Measurements from ENCODE around the gene GRIK2. TPM values are rescaled to one million over a fixed set of nuclear protein-coding genes. Genes with fewer than 3 reads are reported as not detected.

The GRIK2 gene
- total RNA-seq, 2 donors from 2014 or later: 5.0 to 12.6 TPM

DNA sequence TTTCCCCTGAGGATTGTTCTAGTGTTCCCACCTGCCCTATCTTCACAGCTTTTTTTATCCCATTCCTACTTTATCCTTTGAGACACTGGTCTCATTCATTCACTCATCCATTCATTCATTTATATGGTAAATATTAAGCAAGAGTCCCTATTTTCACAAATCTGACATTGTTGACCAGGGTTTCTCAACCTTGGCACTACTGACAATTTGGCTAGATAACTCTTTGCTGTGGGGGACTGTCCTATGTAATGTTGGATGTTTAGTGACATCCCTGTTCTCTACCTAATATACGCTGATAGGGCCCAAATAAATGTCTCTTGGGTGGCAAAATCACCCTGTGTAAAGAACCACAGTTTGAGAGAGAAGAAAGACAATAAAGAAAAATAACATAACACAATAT, 345.0 kb downstream of the GRIK2 start:
- ATAC-seq (no peak), DNase-seq (no peak)
- intact Hi-C loops (cut with DNase I): no loop called here

DNA sequence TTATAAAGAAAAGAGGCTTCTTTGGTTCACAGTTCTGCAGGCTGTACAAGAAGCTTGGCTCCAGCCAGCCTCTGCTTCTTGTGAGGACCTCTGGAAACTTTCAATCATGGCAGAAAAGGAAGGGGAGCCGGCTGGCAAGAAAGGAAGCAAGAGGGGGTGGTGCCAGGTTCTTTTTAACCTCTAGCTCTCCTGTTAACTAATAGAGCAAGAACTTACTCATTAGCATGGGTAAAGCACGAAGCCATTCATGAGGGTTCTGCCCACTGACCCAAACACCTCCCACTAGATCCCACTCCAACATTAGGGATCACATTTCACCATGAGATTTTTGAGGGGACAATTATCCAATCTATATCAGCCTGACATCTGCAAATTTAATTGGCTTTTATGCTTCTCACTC, 347.1 kb downstream of the GRIK2 start:
- DNase-seq (no peak), ATAC-seq (no peak)
- intact Hi-C loops (cut with DNase I): no loop called here

DNA sequence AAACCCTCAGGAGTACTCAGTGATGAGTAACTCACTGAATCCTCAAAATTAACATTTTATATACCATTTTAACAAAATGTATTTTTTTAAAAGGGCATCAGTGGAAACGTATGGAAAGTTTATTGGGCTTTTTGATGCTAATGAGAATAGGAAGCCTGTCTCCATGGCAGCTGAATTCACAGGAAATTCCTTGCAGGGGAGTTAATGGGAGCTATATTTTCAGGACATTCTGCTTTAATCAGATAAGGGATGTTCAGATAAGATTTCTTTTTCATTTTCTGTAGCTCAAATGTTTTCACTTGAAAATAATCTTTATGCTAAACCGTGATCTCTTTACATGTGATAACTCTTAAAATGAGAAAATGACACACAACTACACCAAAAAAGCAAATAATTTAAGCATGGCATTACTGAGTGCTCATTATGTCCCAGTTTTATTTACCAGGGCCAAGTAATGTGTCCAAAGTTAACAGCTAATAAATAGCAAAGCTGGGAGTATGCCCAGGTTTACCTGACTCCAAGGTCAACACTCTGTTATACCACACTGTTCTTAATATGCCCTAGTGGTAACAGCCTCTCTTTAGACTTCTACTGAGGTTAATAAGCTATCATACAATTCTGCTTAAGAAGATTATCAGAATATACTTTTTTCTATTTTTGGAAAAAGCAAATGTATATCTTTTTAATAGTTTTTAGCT, 348.1 kb downstream of the GRIK2 start:
- DNase-seq (no peak), ATAC-seq (peak in 1 of 2 donors; percentile 61)
- intact Hi-C loops (cut with DNase I): no loop called here

DNA sequence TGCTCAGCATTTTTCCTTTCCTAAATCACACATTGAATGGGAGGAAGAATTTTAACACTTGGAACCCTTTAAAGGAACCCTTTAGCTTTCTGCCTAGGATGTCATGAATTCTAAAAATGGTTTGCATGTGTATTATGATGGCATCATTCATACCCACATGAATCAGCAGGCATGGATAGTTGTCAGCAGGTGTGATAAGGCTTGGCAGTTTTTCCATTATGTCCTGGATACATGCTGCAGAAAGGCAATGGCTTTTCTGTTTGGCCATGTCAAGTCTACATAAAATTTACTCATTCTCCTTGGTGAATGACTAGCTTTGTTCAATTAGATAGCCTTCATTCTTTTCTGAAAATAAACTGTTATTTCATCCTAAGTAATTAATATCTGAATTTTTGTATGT, 353.7 kb downstream of the GRIK2 start:
- DNase-seq (no peak), ATAC-seq (peak; percentile 27 to 92)
- intact Hi-C loops (cut with DNase I): no loop called here

DNA sequence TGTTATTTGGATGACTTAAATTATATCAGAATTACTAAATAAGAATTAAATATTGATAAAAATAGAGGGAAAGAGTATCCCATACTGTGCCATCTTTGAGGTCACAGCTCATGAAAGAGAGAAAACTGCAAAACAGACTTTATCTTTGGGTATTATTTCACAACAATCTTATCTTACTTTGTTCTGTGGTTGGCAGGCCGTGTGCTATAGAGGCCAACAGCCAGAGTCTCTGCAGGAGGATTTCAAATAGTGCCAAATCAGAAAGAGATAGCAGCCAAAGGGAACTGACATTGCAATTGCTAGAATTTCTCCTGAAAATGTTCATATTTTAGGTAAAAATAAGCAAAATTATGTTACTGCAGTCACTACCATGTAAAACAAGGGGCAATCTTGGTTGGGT, 354.2 kb downstream of the GRIK2 start:
- DNase-seq (no peak), ATAC-seq (peak; percentile 84 to 87)
- intact Hi-C loops (cut with DNase I): no loop called here

DNA sequence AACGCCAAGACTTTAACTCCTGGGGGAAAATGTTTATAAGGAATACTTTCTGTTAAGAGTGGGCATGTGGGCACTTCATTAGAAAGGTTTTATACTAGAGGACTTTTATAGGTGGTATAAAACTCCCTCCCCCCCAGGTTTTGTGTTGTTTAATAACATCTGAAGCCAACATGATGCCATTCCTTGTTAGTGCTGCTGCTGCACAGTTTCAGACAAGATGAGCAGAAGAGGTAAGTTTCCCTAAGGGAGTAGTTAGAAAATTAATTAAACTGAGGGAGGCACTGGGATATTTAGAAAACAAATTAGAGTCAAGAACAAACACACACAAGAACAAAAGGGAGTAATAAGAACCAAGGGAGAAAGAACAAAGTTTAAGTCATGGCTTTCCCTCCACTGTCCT, 362.4 kb downstream of the GRIK2 start:
- intact Hi-C loops (cut with DNase I): no loop called here
- DNase-seq (no peak), ATAC-seq (no peak)

DNA sequence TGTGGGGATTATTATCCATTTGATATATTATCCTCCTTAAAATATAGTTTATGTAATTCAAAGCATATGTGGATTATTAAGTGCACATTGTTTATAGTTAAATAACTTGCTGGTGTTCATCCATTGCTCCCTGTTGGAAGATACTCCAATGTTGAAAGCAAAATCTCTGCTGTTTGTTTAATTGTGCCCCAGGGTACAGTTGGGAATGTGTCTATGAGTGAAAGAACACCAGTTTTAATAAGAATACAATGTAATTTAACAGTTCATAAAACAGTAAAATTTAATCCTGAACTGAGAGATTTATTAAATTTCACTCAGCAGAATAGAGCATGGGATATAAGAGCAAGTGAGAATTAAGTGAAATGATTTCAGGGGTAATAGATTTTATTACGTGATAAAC, 364.9 kb downstream of the GRIK2 start:
- DNase-seq (no peak), ATAC-seq (no peak)
- intact Hi-C loops (cut with DNase I): no loop called here

DNA sequence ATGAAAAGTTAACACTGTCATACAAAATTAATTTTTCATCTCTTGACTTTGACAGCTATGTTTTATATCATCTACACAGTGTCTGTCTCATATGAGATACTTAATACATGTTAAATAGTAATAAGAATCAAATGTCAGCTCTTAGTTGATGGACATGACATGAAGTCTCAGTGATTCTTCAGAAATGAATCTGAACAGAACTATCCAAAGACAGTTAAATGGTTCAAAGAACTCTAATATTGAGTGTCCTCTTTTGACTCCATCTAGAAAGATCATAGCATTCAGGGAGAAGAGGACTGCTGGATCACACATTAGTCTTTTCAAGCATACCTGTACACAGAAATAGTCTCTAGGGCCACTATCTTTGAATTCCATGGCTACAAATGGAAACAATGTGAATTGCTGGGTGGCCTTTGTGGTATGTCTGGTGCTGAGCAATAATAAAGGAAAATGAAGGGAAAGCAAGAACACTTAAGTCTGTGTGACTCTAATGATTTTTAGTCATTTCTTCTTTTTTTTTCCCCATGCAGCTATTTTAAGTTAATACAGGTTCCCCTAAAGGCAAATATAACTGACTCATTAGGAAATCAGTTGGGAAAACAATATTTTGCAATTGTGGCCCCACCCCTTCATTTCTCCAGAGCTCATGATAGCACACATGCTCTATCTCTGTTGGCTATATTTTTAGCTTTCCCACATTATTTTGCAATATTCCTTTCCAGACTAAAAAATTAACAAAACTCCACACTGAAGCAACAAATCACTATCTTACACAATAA, 367.5 kb downstream of the GRIK2 start:
- intact Hi-C loops (cut with DNase I): no loop called here
- peak; percentile 84 to 91 for ATAC-seq

DNA sequence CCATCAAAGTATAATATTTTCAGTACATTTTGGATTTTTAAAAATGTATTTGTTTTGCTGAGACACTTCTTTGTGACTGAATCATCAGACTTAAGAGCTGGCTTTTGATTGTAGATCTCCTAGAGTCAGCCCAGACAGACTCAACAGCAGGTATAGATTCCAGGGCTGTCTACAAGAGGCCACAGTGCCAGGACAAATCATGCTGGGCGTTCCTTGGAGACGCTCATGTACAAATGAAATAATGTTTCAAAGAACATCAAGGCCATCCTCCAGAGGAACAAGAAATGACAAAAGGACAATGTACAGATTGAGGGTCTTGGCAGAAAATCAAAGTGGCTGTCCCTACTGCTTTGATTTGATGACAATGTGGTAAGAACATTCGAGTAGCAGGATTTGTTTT, 369.3 kb downstream of the GRIK2 start:
- ATAC-seq (no peak), DNase-seq (no peak)
- intact Hi-C loops (cut with DNase I): no loop called here

More for the DNA sequence above, 367.5 kb downstream of the GRIK2 start:
- DNase-seq: no peak

DNA sequence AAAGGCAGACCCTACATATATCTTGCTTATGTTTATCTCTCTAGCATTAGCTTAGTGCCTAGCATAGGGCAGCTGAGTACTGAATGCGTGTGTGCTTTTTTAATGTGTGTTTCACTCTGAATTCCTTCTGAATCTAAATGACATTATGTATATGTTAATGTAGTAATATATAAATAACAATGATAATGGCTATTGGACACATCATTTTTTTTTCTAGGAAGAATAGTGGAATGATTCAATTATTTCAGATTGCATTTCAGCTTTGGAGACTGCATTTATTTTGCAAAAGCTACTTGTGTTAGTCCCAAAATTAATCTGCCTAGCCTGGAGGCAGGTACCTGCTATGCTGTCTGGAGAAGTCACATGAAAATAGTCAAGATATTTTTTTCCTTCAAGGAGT, 371.8 kb downstream of the GRIK2 start:
- intact Hi-C loops (cut with DNase I): no loop called here
- ATAC-seq: no peak
- DNase-seq: no peak

DNA sequence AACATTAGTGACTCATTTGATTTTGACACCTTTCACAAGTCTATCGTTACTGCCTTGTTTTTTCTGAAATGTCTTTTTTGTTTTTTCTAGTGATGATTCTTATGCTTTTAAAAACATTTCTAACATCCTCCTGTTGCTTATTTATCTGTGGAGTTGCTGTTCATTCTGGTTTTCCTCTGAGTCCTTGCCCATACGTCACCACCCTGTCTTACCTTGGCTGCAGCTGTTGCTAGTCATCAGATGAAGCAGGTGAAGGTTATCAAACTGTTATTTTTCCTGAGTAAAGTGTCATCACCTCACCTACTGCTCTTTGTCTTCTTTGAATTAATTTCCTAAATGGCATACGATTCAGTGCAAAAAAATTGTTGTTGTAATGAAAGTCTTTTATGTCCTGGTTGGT, 376.6 kb downstream of the GRIK2 start:
- intact Hi-C loops (cut with DNase I): no loop called here
- DNase-seq: no peak
- peak in 1 of 2 donors; percentile 80 for ATAC-seq

DNA sequence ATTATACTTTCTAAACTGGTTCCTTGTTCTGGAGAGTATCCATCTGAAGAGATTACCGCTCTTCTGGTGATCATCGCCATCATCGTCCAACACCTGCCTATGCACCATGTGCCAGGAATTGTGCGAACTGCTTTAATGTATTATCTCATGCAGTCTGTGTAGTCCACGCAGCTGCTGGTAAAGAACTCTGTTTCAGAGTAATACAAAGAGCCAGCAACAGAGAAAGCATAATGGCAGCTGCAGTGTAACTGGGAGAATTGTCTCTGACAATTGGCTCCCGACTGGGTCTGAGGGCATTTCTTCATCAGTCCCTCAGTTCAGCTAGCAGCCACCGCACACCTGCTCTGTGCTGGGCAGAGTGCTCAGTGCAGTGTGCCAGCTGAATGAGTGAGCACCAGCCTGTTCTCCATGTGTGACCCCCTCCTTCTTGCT, 383.4 kb downstream of the GRIK2 start:
- no peak for DNase-seq
- peak; percentile 12 to 21 for ATAC-seq
- intact Hi-C loops (cut with DNase I): no loop called here

DNA sequence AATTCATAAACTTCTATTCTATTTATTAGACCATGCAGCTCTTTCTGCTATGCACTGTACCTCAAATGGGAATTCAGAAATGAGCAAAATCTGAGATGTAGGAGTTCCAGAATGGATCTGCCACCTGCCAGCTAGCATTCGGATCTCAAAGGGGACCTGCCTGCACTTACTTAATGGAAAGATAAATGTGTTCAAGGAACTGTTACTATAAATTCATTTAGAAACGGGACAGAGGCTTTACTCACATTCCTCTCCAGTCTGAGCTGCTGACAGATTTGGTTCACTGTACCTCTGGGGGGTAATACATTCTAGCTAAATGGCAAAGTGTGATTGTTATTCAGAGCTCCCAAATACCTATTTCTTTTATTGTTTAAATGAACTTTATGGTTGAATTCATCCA, 384.1 kb downstream of the GRIK2 start:
- intact Hi-C loops (cut with DNase I): no loop called here
- no peak for ATAC-seq
- no peak for DNase-seq

DNA sequence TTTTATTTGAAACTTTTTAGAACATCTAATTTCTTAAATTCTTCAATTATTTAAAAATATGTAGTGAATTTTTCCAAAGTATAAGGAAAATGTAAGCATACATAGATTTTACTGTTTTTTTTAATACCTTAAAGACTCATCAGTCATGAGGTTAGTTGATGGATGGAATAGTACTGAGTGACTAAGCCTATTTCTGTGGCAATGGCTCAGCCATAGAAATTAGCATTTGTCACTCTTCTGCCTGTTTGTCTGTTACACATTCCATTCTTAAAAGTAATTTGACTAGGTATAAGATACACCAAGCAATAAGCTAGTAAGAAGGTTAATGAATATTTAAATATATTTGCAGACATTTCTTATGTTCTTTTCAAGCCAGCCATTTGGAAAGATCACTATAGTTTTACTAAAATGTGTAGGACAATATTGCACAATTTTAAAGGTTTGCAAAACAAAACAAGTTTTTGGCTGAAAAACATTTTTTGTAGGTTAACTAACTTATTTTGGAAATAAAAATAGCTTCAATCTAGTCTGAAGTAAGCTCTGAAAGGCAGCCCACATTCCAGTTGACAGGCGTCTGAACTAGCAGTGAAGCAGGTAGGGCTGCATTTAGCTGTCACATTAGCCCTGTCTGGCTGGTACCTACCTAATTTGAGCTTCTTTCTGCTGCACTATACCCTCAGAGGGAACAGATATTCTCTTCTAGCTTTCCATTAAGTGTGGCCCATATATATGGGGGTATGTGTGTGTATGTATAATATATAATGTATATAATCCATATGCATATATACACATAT, 385.7 kb downstream of the GRIK2 start:
- intact Hi-C loops (cut with DNase I): no loop called here
- ATAC-seq (no peak), DNase-seq (no peak)

DNA sequence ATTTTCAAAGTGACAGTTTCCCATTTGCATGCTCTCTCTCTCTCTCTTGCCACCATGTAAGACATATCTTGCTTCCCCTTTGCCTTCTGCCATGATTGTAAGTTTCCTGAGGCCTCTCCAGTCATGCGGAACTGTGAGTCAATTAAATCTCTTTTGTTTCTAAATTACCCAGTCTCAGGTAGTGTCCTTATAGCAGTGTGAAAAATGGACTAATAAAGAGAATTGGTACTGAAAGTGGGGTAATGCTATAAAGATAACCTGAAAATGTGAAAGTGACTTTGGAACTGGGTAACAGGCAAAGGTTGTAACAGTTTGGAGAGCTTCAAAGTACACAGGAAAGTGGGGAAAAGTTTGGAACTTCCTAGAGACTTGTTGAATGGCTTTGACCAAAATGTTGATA, 389.8 kb downstream of the GRIK2 start:
- DNase-seq (no peak), ATAC-seq (no peak)
- intact Hi-C loops (cut with DNase I): no loop called here

DNA sequence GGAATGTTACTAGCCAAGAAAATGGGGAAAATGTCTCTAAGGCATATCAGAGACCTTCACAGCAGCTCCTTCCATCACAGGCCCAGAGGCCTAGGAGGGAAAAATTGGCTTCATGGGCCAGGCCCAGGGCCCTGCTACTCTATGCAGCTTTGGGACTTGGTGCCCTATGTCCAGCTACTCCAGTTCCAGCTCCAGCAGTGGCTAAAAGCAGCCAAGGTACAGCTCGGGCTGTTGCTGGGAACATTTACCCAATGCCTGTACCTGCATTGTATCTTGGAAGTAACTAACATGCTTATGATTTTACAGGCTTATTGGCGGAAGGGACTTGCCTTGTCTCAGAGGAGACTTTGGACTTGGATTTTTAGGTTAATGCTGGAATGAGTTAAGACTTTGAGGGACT, 390.6 kb downstream of the GRIK2 start:
- DNase-seq (no peak), ATAC-seq (no peak)
- intact Hi-C loops (cut with DNase I): no loop called here

DNA sequence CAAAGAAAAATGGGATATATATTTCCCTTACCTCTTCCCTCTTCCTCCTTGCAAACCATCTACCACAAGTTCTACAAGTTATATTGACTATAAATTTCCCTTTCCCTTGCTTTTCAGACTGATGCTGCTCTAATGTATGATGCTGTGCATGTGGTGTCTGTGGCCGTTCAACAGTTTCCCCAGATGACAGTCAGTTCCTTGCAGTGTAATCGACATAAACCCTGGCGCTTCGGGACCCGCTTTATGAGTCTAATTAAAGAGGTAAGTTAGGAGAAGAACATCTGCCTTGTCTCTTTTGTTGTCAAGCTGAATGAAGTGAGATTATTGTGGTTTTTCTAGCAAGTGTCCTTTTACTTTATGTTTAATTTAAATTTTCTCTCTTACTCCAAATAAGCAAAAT, 406.0 kb downstream of the GRIK2 start:
- intact Hi-C loops (cut with DNase I): no loop called here
- DNase-seq: no peak
- ATAC-seq: no peak

DNA sequence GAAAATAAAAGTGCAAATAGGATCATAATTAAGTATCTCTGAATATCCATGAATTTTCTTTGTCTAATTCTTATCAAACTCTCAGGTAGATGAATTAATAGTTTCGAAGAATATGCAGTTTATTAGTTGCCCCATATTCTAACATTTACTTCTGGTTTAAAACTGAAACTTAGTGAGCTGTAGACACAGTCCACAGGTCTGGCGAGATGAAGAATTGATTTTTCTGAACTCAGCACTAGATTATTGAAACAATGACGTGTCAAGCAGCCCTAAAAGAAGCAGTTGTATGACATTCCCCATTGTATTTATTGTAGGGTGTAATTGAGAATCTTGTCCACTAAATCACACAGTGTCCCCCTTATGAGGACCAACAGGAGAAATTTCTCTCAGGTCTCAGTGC, 407.1 kb downstream of the GRIK2 start:
- intact Hi-C loops (cut with DNase I): no loop called here
- no peak for DNase-seq
- no peak for ATAC-seq

DNA sequence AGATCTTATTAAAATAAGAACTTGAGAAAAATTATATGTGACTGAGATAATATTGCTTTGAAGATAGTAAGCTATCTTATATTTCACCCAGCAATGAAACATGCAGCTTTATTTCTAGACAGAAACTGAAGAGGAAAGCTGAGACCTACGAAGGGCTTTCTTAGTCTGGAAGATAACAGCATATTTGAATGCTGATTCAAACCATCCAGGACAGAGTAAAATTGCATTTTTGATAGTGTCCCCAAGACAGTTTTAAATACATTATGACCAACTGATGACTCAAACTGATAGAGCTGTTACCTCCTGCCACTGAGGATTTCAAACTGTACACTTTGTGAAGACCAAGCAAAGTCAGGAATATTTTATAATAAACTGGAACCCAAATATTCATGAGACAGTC, 409.6 kb downstream of the GRIK2 start:
- intact Hi-C loops (cut with DNase I): no loop called here
- DNase-seq: no peak
- no peak for ATAC-seq

DNA sequence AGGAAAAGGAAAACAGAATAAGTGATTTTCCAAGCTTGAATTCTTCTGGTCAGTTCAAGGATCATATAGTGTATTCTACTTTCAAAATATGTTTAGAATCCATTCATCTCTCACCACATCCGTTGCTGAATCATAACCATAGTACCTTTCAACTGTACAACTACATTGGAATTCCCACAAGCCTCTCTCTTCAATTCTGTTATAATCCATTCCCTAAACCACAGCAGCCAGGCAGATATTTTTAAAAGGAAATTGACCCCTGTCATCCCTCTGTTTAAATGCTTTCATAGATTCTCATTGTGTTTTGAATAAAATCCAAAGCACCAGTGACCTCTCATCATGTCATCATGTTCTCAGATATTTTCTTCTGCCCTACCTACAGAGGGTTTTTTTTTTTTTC, 412.7 kb downstream of the GRIK2 start:
- intact Hi-C loops (cut with DNase I): no loop called here
- no peak for DNase-seq
- ATAC-seq: no peak

Data from left cardiac atrium (tissue), 4 donors.